ENCODE measurements around the gene TBC1D5.
"Not testable (repeated sequence)": the region's sequence is repeated elsewhere in the genome, so short reads cannot be mapped to it uniquely, and the experiment has no call there.

The TBC1D5 gene

DNA sequence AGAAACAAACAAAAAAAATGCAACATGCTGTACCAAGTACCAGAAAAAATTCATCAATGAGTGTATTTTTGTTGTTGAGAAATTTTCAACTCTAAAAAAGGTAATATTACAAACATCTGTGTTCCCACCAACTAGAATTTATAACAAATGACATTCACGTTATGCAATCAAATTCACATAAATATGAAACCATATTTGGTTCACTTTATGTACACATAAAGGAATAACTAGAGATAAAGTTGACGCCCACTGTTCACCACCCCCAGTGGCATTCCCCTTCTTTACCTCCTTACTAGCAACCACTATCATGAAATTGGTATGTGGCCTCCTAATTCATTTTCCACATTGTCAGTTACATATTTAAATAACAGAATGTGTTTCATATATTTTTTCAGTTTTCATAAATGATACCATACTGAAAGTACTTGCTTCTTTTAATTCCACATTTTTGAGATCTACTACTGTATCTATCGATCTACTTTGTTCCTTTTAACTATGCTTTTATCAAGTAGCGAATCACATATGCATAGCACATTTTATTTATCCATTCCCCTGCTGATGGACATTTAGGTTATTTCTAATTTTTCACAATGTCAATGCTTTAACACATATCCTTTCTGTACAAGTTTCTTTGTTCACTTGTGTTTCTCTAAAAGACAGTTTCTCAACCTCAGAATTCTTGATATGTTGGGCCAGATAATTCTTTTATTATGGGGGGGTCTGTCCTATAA lies 34.5 kb downstream of the TBC1D5 start:
- no peak for DNase-seq

DNA sequence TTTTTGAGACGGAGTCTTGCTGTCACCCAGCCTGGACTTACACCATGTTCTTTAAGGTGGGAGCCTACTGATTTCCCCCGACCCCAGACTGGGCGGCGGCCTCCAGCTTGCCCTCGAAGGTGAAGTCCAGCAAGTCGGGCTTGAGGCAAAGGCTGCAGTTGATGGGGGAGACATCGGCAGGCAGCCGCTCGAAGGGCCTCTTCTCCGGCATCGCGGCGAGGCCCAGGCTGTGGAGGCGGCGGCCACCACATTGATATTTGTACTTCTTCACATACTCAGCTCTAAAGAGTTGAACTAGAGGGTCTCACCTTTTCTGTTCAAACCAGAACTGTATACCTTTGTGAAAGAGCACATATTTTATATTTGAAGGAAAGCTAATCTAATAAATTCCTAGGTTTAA lies 36.4 kb downstream of the TBC1D5 start:
- not testable (repeated sequence) for DNase-seq

DNA sequence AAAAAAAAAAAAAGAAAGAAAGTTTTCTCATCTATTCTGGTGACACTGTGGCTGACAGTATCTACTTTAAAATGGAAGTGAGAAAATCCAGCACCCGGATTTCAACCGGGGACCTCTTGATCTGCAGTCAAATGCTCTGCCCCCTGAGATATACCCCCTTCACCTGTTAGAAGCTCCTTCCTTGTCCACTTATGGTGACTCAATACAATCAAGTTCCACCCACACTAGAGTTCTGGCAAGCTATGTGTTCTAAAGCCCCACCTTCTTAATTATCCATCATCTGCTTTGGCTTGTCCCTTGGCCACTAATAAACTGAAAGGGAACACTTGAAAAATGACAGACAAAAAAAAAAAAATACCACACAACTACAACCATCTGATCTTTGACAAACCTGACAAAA lies 42.6 kb downstream of the TBC1D5 start:
- not testable (repeated sequence) for DNase-seq

DNA sequence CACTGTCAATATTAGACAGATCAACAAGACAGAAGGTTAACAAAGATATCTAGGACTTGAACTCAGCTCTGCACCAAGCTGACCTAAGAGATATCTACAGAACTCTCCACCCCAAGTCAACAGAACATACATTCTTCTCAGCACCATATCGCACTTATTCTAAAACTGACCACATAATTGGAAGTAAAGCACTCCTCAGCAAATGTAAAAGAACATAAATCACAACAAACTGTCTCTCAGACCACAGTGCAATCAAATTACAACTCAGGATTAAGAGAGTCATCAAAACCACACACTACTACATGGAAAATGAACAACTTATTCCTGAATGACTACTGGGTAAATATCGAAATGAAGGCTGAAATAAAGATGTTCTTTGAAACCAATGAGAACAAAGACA lies 46.8 kb downstream of the TBC1D5 start:
- not testable (repeated sequence) for DNase-seq

DNA sequence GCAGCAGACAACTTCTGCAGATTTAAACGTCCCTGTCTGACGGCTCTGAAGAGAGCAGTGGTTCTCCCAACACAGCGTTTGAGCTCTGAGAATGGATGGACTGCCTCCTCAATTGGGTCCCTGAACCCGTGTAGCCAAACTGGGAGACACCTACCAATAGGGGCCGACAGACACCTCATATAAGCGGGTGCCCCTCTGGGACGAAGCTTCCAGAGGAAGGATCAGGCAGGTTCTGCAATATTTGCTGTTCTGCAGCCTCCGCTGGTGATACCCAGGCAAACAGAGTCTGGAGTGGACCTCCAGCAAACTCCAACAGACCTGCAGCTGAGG lies 48.8 kb downstream of the TBC1D5 start:
- DNase-seq, result not testable (repeated sequence)

DNA sequence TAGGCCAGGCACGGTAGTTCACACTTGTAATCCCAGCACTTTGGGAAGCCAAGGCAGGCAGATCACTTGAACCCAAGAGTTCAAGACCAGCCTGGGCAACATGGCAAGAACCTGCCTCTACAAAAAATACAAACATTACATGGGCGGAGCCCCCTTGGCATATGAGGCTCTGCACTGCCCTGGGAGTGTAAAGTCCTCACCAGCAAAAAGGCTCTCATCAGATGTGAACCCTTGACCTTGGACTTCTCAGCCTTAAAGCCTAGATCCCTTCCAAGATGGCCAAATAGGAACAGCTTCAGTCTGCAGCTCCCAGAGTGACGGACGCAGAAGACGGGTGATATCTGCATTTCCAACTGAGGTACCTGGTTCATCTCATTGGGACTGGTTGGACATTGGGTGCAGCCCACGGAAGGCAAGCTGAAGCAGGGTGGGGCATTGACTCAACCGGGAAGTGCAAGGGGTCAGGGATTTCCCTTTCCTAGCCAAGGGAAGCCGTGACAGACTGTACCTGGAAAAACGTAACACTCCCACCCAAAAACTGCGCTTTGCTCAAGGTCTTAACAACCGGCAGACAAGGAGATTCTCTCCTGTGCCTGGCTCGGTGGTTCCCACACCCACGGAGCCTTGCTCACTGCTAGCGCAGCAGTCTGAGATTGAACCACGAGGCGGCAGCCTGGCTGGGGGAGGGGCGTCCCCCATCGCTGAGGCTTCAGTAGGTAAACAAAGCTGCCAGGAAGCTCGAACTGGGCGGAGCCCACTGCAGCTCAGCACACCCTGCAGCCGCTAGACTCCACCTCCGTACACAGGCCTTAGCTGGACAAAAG lies 49.4 kb downstream of the TBC1D5 start:
- not testable (repeated sequence) for DNase-seq

DNA sequence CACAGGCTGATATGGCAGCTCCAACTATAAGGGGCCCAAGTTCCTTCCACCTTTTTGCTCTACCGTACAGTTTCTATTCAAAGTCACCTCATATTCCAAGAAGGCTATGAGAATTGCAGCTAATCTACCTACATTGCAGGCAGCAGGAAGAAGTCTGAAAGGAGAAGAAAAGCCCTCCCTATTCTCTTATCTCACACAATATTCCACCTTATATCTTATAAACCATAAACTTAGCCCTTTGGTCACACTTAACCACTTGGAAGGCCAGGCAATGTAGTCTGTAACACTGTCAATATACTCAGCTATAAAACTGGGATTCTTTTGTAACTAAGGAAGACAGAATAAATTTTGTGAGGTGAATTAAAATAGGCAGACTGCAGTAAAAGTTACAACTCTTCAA lies 54.9 kb downstream of the TBC1D5 start:
- no peak for DNase-seq

DNA sequence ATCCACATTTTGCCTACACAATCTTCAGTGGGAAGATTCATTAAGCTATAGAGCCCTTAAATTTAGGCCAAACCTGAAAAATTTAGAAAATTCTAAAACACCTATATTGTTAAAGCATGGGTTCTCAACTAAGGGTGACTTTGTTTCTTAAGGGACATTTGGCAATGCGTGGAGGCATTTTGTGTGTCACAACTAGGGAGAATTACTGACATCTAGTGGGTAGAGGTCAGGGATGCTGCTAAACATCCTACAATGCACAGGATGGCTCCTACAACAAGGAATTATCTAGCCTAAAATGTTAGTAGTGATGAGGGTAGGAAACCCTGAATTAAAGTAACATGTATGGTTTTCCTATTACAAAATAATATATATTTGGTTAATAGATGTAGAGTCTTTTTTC lies 55.8 kb downstream of the TBC1D5 start:
- DNase-seq, result no peak

DNA sequence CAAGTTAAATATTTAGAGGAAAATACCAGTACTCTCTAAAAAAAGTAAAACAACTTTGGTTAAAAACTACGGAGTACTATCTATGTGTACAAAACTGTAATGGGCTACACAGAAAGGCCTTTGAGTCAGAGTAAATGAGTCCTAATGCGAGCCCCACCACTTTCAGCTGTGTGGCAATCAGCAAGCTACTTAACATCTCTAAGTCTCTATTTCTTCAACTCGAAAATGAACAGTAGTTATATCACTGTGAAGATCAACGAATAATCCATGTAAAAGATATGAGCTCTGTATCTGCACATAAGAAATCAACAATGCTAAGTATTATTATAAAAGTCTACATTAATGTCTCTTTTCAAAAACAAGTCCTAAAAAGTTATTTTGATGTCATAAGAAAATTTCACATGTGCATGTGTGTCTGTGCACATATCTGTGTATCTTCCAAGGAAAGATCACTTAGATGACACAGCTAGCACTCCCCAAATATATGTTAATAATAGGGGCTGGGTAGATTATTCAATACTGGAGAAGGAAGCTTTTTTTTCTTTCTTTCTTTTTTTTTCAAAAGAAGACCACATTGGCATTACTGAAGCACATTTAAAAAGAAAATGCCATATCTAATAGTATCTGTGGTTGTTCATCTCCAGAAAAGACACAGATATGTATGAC lies 58.8 kb downstream of the TBC1D5 start:
- DNase-seq, result no peak

DNA sequence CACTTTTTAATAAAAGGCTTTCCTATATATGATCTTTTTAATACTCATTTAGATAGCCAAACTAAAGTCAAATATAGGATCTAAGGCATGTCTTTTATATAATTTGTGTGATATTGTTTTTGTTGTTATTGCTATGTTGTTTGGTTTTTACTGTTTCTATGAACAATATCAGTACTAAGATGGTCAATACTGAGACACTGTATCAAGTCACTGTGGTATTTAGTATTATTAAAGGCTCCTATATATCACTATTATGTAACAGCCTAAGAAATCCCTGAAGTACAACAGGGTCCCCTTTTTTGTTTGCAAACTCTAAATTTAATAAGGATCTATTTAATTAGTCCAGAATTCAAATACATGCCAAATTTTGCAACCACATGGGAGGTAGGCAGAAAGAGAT lies 61.9 kb downstream of the TBC1D5 start:
- DNase-seq, result no peak

DNA sequence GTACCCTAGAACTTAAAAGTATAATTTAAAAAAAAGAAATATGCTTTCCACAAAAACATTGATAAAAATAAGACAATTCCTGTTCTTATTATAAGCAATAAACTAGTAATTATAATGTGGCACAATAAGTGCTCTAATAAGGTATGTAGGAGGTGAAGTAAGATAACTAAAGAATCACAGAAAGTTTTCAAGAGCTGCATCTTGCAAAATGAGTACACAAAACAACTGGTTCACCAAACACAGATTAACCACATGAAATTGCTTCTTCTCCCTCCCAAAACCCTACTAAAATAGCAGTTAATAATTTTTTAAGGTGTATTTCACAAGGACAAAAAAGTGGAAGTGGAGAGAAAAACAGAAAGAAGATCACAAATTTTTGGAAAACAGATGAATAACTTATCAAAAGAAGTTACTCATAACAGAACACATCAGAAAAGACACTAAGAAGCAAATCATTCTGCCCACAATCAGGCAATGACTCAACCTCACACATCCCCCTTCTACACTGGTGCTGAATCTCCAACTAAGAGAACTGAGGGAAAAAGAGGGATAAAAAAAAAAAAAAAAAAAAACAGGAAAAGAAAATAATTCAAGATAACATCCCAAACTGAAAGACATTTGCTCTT lies 64.2 kb downstream of the TBC1D5 start:
- no peak for DNase-seq

DNA sequence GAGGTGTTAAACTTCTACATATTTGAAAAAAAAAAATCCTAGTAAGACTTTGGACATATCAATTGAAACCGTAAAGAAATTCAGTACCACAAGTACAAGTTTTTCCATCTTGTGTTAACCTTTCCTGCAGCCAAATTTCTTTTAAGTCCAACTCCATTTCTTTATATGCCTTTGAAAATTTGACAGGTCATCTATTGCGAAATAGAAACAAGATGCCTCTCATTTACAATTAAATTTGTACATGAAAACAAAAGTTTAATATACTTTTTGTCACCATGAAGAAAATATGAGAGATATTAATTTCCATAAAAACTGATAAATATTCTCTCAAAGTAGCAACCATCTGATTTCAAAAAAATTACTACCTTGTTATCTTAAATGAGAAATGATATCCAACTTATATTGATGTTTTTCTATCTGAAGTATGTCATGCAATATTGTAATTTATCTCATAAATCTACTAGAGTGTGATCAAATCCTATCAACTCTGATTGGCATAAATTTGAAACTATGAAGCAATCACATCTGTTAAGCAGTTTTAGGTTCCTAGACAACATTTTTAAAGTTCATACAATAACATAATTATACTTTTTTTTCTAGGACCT lies 68.2 kb downstream of the TBC1D5 start:
- no peak for DNase-seq

DNA sequence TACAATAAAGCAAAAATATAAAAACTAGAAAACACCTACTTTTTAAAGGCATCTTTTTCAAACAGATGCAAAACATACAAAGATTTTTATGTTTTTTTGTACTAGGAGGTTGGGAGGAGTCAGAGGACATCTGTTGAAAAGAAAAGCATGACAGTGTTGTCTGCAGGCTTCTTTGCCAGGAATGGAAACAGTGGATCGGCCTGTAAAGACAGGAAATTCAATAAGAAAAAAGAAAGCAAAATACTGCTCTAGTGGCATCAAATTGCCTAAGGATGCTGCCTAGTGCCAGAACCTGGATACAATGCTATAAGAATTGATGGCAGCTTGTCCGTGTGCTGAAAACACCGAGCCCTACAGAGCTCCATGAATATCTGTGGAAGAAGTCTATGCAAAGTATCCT lies 69.9 kb downstream of the TBC1D5 start:
- no peak for DNase-seq

DNA sequence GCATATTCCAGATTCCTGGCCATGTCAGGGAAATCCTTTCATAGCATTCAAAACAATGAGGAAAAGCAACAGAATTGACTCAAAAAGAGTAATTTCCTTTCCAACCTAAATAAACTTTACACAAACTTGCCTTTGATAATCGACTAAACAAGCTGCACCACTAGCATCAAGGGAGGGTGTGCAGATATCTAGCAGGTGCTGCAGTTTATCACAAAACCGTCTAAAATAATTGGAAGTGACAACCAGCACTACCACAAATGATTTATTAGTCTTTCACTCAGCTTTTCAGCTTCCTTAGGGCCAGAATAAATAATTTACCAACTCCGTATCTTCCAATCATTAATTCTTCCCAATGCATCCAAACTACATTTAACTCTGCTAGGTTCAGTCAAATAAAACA lies 71.7 kb downstream of the TBC1D5 start:
- DNase-seq, result no peak

DNA sequence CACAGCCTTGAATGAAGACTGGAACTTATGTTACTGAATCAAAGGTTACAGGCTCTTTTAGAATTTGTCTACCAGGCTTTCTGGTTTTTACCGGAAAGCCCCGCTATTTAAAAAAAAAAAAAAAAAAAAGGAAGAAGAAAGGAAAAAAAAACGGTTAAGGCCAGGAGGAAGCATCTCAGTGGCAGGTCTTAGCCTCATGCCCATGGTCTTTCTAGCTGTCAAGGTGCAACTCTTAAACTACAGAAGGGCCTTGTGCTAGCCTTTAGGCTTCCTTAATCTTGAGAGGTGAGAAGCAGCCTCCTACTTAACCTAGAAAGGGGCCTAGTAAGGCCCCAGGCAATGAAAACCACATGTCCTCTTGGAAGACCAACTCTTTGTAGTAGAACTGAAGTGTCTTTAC lies 77.5 kb downstream of the TBC1D5 start:
- no peak for DNase-seq

DNA sequence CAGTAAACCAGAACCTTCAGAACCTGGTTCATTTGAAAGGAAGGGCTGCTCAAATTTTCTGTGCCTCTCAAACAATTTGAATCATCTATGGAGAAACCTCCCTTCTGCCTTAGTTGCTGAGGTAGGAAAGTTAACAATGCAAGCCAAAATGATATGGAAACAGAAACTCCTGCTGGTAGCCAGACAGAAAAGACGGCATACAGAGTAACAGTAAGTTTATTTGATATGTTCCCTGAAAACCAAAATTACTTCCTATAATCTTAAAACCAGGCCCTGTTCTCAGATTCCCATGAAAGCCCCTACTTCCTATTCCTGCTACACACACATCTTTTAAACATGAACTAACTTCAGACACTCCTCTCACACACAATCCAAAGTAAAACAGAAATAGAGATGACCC lies 86.2 kb downstream of the TBC1D5 start:
- no peak for DNase-seq

DNA sequence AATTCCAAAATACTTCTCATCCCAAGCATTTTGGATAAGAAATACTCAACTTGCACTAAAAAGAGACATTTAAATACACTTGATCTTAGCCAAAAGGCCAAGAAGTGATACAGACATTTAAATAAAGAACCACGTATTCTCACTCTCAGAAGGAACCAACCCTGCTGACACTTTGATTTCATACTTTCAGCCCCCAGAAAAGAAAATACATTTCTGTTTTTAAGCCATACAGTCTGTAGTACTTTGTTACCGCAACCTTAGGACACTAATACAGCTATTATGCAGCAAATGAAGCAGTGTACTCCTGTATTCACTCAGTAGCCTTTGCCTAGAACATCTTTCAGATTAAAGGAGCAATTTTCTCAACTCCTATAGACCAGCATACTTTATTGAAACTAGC lies 86.7 kb downstream of the TBC1D5 start:
- no peak for DNase-seq

DNA sequence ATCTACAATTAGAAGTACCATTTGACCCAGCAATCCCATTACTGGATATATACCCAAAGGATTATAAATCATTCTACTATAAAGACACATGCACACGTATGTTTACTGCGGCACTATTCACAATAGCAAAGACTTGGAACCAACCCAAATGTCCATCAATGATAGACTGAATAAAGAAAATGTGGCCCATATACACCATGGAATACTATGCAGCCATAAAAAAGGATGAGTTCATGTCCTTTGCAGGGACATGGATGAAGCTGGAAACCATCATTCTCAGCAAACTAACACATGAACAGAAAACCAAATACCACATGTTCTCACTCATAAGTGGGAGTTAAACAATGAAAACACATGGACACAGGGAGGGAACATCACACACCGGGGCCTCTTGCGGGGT lies 92.7 kb downstream of the TBC1D5 start:
- not testable (repeated sequence) for DNase-seq

DNA sequence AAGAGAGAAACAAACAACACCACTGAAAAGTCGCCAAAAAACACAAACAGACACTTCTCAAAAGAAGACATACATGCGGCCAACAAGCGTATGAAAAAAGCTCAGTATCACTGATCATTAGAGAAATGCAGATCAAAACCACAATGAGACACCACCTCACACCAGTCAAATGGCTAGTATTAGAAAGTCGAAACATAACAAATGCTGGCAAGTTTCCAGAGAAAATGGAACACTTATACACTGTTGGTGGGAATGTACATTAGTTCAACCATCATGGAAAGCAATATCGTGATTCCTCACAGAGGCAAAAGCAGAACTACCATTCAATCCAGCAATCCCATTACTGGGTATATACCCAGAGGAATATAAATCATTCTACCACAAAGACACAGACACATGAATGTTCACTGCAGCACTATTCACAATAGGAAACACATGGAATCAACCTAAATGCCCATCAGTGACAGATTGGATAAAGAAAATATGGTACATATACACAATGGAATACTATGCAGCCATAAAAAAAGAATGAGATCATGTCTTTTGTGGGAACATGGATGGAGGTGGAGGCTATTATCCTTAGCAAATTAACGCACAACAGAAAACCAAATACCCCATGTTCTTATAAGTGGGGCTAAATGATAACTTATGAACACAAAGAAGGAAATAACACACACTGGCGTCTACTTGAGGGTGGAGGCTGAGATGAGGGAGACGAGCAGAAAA lies 93.6 kb downstream of the TBC1D5 start:
- not testable (repeated sequence) for DNase-seq

DNA sequence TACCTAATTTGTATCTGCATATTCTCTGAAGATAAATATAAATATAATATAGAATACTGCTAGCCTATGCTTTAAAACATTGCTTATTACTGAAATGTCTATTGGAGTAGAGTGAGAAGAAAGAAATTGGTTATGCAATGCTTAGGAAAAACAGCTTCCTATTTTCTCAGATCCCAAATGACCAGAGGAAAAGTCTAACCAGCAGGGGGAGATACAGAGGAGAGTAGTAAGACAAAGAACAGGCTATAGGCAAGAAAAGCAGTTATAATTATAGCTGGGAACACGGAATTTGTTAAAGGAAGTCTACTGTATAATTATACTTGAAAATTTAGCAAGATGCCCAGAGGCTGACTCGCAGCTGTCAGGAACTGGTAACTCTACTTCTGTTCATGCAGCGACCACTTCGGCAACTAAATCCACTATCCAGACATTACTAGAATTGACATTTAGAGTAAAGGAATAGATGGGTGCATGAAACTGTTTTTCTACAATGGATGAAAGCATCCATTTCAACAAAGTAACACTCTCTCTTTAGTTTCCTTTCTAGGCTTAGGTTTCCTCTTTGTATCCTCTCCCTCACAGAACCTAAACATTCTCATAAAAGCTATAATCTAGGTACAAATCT lies 97.2 kb downstream of the TBC1D5 start:
- no peak for DNase-seq

DNA sequence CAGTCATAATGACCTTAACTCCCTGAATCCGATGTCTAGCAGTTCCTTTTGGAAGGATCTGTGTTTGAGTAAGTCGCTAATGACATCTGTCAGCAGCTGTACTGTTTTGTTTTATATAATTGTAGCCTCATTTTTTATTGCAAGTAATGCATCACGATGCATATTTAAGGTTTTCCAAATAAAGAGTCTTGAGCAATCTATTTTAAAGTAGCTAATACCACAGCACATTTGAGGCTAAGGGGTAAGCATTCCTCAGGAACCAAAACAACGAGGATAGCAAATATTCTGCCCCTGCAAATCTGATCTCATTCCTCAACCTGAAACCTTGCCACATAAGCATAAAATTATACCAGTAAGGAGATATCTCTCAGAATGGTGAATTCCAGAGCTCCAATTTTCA lies 98.7 kb downstream of the TBC1D5 start:
- DNase-seq, result no peak

DNA sequence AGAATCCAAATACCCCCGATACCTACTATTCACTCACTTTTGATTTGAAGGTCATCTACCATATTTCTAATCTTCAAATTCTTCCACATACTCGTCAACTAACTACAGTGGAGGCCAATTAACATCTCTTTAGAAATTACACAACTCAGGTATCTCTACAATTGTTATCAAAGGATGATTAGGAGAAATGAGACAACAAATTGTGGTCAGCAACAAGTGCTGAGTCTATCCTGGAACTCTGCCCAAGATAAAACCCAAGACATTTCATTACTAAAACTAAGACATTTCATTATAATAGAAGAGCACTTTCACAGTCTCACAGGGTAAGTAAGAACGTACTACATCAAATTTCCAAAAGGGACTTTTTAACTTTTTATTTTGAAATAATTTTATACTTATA lies 100.0 kb downstream of the TBC1D5 start:
- DNase-seq, result no peak

Measured in NCI-H524 treated with DMSO at 0.1 percent for 48 hours (cell line).